PC-9 (cell line): ENCODE measurements around the gene PGA5.
"Not testable (repeated sequence)": the region's sequence is repeated elsewhere in the genome, so short reads cannot be mapped to it uniquely, and the experiment has no call there.

ENCODE experiments used
- CTCF ChIP-seq: fragments of 200-600 bp; sonication (generic); conservative IDR thresholded peaks from 2 replicates; pipeline ENCODE4 v1.6.1; 2017; ENCODE audit warnings: mixed run types, antibody characterized with exemption, mild to moderate bottlenecking, moderate library complexity
- EZH2 ChIP-seq: fragments of 200-600 bp; sonication (generic); IDR thresholded peaks from 2 replicates; pipeline ENCODE4 v1.8.0; 2017; ENCODE audit warnings: antibody characterized with exemption, low read depth

GRCh38 chr11:61241526-61241925, 551 bp downstream of the PGA5 start:
- not testable (repeated sequence) for TF ChIP-seq CTCF, EZH2
